Measurements from ENCODE around the gene PTGDR. TPM values are rescaled to one million over a fixed set of nuclear protein-coding genes. Genes with fewer than 3 reads are reported as not detected.

The PTGDR gene
- total RNA-seq, 1 experiment from 2014 or later, result not detected

GRCh38 chr14:52307905-52308304 is 40.4 kb downstream of the PTGDR start:
- no peaks in the 10 kb centered on the region for H3K79me2 ChIP-seq (ENCODE audit: low read depth)
- intact Hi-C loops (cut with micrococcal nuclease; ENCODE audit: unreplicated experiment), result loop anchor here (10.0 kb wide), 1 partner anchor 997 kb away; no protein-coding TSS in a partner anchor
- no peaks in the 10 kb centered on the region for H3F3A ChIP-seq (ENCODE audit: insufficient read depth, low read depth)
- no peak overlapping the region for H3K27ac ChIP-seq
- H4K20me1 ChIP-seq (ENCODE audit: insufficient read depth), result no peaks in the 10 kb centered on the region
- H2AFZ ChIP-seq, result no peak overlapping the region
- H3K36me3 ChIP-seq (ENCODE audit: low read depth), result no peaks in the 10 kb centered on the region
- H3K9me3 ChIP-seq (ENCODE audit: insufficient read depth, low read depth), result no peaks in the 10 kb centered on the region
- TF ChIP-seq CTCF (conservative IDR thresholded peaks at IDR 0.05) (no peak), EZH2 (IDR thresholded peaks at IDR 0.05; ENCODE audit: low read depth) (no peak)
- no TSS peak for BruUV-seq (replicated peaks)
- H3K27me3 ChIP-seq (ENCODE audit: insufficient read depth, low read depth), result no peaks in the 10 kb centered on the region; the same call in 1 of the 2 replicates
- ChIA-PET POLR2A (ENCODE audit: unreplicated experiment) (no interaction called here), CTCF (no interaction called here)
- DNase-seq, result no peak
- no peak overlapping the region for H3K4me3 ChIP-seq
- H3K9me2 ChIP-seq (ENCODE audit: insufficient read depth), result no peaks in the 10 kb centered on the region
- H3K4me2 ChIP-seq, result no peak overlapping the region
- no peaks in the 10 kb centered on the region for H3K4me1 ChIP-seq (replicated peaks; ENCODE audit: insufficient read depth)

- TF ChIP-seq CTCF (conservative IDR thresholded peaks at IDR 0.05) (no peak), EZH2 (IDR thresholded peaks at IDR 0.05; ENCODE audit: low read depth) (no peak)
- no peak overlapping the region for H3K27ac ChIP-seq
- ChIA-PET CTCF (no interaction called here), POLR2A (ENCODE audit: unreplicated experiment) (no interaction called here)
- H3K4me3 ChIP-seq, result no peak overlapping the region
- H4K20me1 ChIP-seq (ENCODE audit: insufficient read depth), result no peaks in the 10 kb centered on the region
- DNase-seq, result no peak
- no peaks in the 10 kb centered on the region for H3K9me2 ChIP-seq (ENCODE audit: insufficient read depth)
- H3K36me3 ChIP-seq (ENCODE audit: low read depth), result no peaks in the 10 kb centered on the region
- peaks cover 10% of the 10 kb centered on the region; the same call in 1 of the 2 replicates for H3K27me3 ChIP-seq (ENCODE audit: insufficient read depth, low read depth)
- no peak overlapping the region for H3K4me2 ChIP-seq
- no peaks in the 10 kb centered on the region for H3K79me2 ChIP-seq (ENCODE audit: low read depth)
- no peak overlapping the region for H2AFZ ChIP-seq
- H3K4me1 ChIP-seq (replicated peaks; ENCODE audit: insufficient read depth), result no peaks in the 10 kb centered on the region
- no TSS peak for BruUV-seq (replicated peaks)
- intact Hi-C loops (cut with micrococcal nuclease; ENCODE audit: unreplicated experiment), result no loop called here
- no peaks in the 10 kb centered on the region for H3F3A ChIP-seq (ENCODE audit: insufficient read depth, low read depth)
- no peaks in the 10 kb centered on the region for H3K9me3 ChIP-seq (ENCODE audit: insufficient read depth, low read depth)
These were observed 43.0 kb downstream of the PTGDR start for GRCh38 chr14:52310541-52310940.

GRCh38 chr14:52312931-52313355 is 45.4 kb downstream of the PTGDR start:
- Histone ChIP-seq H3F3A (ENCODE audit: insufficient read depth, low read depth) (no peaks in the 10 kb centered on the region), H3K9me3 (ENCODE audit: insufficient read depth, low read depth) (no peaks in the 10 kb centered on the region), H3K79me2 (ENCODE audit: low read depth) (no peaks in the 10 kb centered on the region), H3K4me1 (replicated peaks; ENCODE audit: insufficient read depth) (no peaks in the 10 kb centered on the region), H3K9me2 (ENCODE audit: insufficient read depth) (no peaks in the 10 kb centered on the region), H3K4me3 (no peak overlapping the region), H4K20me1 (ENCODE audit: insufficient read depth) (no peaks in the 10 kb centered on the region), H2AFZ (no peak overlapping the region), H3K36me3 (ENCODE audit: low read depth) (no peaks in the 10 kb centered on the region), H3K27ac (no peak overlapping the region), H3K27me3 (ENCODE audit: insufficient read depth, low read depth) (peaks cover 10% of the 10 kb centered on the region; the same call in 1 of the 2 replicates), H3K4me2 (no peak overlapping the region)
- TF ChIP-seq CTCF (conservative IDR thresholded peaks at IDR 0.05) (no peak), EZH2 (IDR thresholded peaks at IDR 0.05; ENCODE audit: low read depth) (no peak)
- POLR2A ChIA-PET (ENCODE audit: unreplicated experiment), result no interaction called here
- CTCF ChIA-PET, result no interaction called here
- intact Hi-C loops (cut with micrococcal nuclease; ENCODE audit: unreplicated experiment), result no loop called here
- BruUV-seq (replicated peaks), result no TSS peak
- no peak for DNase-seq

All from PC-9 (cell line).